ENCODE measurements around the gene TAOK2. TPM values are rescaled to one million over a fixed set of nuclear protein-coding genes. Genes with fewer than 3 reads are reported as not detected.
A peak's percentile ranks its signal among the peaks of the same experiment; 100 is the strongest.
"Not testable (repeated sequence)": the region's sequence is repeated elsewhere in the genome, so short reads cannot be mapped to it uniquely, and the experiment has no call there.

Gene TAOK2
- total RNA-seq, 3 donors from 2014 or later = 34.9 to 37.9 (median 37.8) TPM

- Mint-ChIP-seq H3K4me3 (peak within 1 kb of the TSS; percentile 78), H3K27me3 (ENCODE audit: low read depth) (peaks cover 22% of the 10 kb centered on the region)
- peak; percentile 64 to 77 for ATAC-seq
These were observed 37.4 kb downstream of the TAOK2 start, which contains the start of gene DOC2A for GRCh38 chr16:30010844-30011713. TSS of gene DOC2A (minus strand) at chr16:30011027. CDS start at chr16:30010222, 805 bp downstream.

GRCh38 chr16:30011714-30012504, 38.2 kb downstream of the TAOK2 start:
- ATAC-seq (no peak), DNase-seq (no peak)
- peaks cover 9% of the 10 kb centered on the region for H3K4me1 Mint-ChIP-seq (ENCODE audit: low read depth)
- H3K27me3 Mint-ChIP-seq (ENCODE audit: low read depth) = peaks cover 22% of the 10 kb centered on the region
- H3K4me3 Mint-ChIP-seq = peak overlapping the region; percentile 78
- H3K9me3 Mint-ChIP-seq = no peaks in the 10 kb centered on the region
- H3K36me3 Mint-ChIP-seq (ENCODE audit: insufficient read depth) = no peaks in the 10 kb centered on the region

More at GRCh38 chr16:30010844-30011713, 37.4 kb downstream of the TAOK2 start, which contains the start of gene DOC2A:
- Mint-ChIP-seq H3K4me1 (ENCODE audit: low read depth) (peaks cover 9% of the 10 kb centered on the region), H3K9me3 (no peaks in the 10 kb centered on the region), H3K36me3 (ENCODE audit: insufficient read depth) (no peaks in the 10 kb centered on the region)
- DNase-seq = peak; percentile 24

GRCh38 chr16:30012598-30012997, 38.9 kb downstream of the TAOK2 start:
- H3K27me3 Mint-ChIP-seq (ENCODE audit: low read depth) = peaks cover 24% of the 10 kb centered on the region
- not testable (repeated sequence) for H3K9me3 Mint-ChIP-seq; ATAC-seq; H3K36me3 Mint-ChIP-seq (ENCODE audit: insufficient read depth); H3K4me1 Mint-ChIP-seq (ENCODE audit: low read depth); DNase-seq; H3K4me3 Mint-ChIP-seq

GRCh38 chr16:30015450-30015849, 41.8 kb downstream of the TAOK2 start:
- not testable (repeated sequence) for H3K36me3 Mint-ChIP-seq (ENCODE audit: insufficient read depth); H3K9me3 Mint-ChIP-seq; ATAC-seq; H3K4me3 Mint-ChIP-seq; DNase-seq; H3K4me1 Mint-ChIP-seq (ENCODE audit: low read depth)
- H3K27me3 Mint-ChIP-seq (ENCODE audit: low read depth) = peaks cover 14% of the 10 kb centered on the region

- Mint-ChIP-seq H3K36me3 (ENCODE audit: insufficient read depth) (no peaks in the 10 kb centered on the region), H3K9me3 (no peaks in the 10 kb centered on the region), H3K4me1 (ENCODE audit: low read depth) (peaks cover 9% of the 10 kb centered on the region), H3K27me3 (ENCODE audit: low read depth) (peaks cover 11% of the 10 kb centered on the region), H3K4me3 (no peak overlapping the region)
- ATAC-seq (no peak), DNase-seq (no peak)
These were observed 43.0 kb downstream of the TAOK2 start for GRCh38 chr16:30016555-30017276.

GRCh38 chr16:30017277-30017656, 43.6 kb downstream of the TAOK2 start:
- Mint-ChIP-seq H3K4me1 (ENCODE audit: low read depth) (peaks cover 5% of the 10 kb centered on the region), H3K9me3 (no peaks in the 10 kb centered on the region), H3K36me3 (ENCODE audit: insufficient read depth) (no peaks in the 10 kb centered on the region), H3K27me3 (ENCODE audit: low read depth) (peaks cover 6% of the 10 kb centered on the region), H3K4me3 (no peak overlapping the region)
- ATAC-seq = no peak
- DNase-seq = no peak

GRCh38 chr16:30017937-30018336, 44.3 kb downstream of the TAOK2 start:
- not testable (repeated sequence) for H3K27me3 Mint-ChIP-seq (ENCODE audit: low read depth); H3K4me3 Mint-ChIP-seq; DNase-seq; H3K4me1 Mint-ChIP-seq (ENCODE audit: low read depth); H3K9me3 Mint-ChIP-seq; ATAC-seq; H3K36me3 Mint-ChIP-seq (ENCODE audit: insufficient read depth)

- Mint-ChIP-seq H3K4me3 (no peak overlapping the region), H3K4me1 (ENCODE audit: low read depth) (peaks cover 5% of the 10 kb centered on the region), H3K27me3 (ENCODE audit: low read depth) (peaks cover 1% of the 10 kb centered on the region), H3K9me3 (no peaks in the 10 kb centered on the region), H3K36me3 (ENCODE audit: insufficient read depth) (no peaks in the 10 kb centered on the region)
- ATAC-seq (no peak), DNase-seq (no peak)
These were observed 45.1 kb downstream of the TAOK2 start for GRCh38 chr16:30018731-30019158.

- no peaks in the 10 kb centered on the region for H3K9me3 Mint-ChIP-seq
- peaks cover 21% of the 10 kb centered on the region for H3K27me3 Mint-ChIP-seq (ENCODE audit: low read depth)
- H3K36me3 Mint-ChIP-seq (ENCODE audit: insufficient read depth) = no peaks in the 10 kb centered on the region
- ATAC-seq (no peak), DNase-seq (no peak)
- peaks cover 5% of the 10 kb centered on the region for H3K4me1 Mint-ChIP-seq (ENCODE audit: low read depth)
- no peak within 1 kb of the TSS for H3K4me3 Mint-ChIP-seq
These were observed 49.2 kb downstream of the TAOK2 start, which contains the start of gene C16orf92 for GRCh38 chr16:30022887-30023286. TSS of gene C16orf92 (plus strand) at chr16:30023198. CDS start at chr16:30023341, 143 bp downstream.

GRCh38 chr16:30023586-30023985, 49.9 kb downstream of the TAOK2 start:
- Mint-ChIP-seq H3K4me3 (no peak overlapping the region), H3K36me3 (ENCODE audit: insufficient read depth) (no peaks in the 10 kb centered on the region), H3K27me3 (ENCODE audit: low read depth) (peaks cover 27% of the 10 kb centered on the region), H3K9me3 (no peaks in the 10 kb centered on the region), H3K4me1 (ENCODE audit: low read depth) (peaks cover 5% of the 10 kb centered on the region)
- no peak for DNase-seq
- no peak for ATAC-seq

- no peak for DNase-seq
- Mint-ChIP-seq H3K4me1 (ENCODE audit: low read depth) (peaks cover 5% of the 10 kb centered on the region), H3K27me3 (ENCODE audit: low read depth) (peaks cover 36% of the 10 kb centered on the region), H3K4me3 (no peak overlapping the region), H3K9me3 (no peaks in the 10 kb centered on the region), H3K36me3 (ENCODE audit: insufficient read depth) (no peaks in the 10 kb centered on the region)
- no peak for ATAC-seq
These were observed 50.8 kb downstream of the TAOK2 start for GRCh38 chr16:30024451-30024850.

GRCh38 chr16:30025156-30025555, 51.5 kb downstream of the TAOK2 start:
- no peaks in the 10 kb centered on the region for H3K9me3 Mint-ChIP-seq
- H3K4me1 Mint-ChIP-seq (ENCODE audit: low read depth) = peaks cover 7% of the 10 kb centered on the region
- no peak overlapping the region for H3K4me3 Mint-ChIP-seq
- no peaks in the 10 kb centered on the region for H3K36me3 Mint-ChIP-seq (ENCODE audit: insufficient read depth)
- H3K27me3 Mint-ChIP-seq (ENCODE audit: low read depth) = peaks cover 43% of the 10 kb centered on the region
- ATAC-seq (no peak), DNase-seq (no peak)

- peaks cover 45% of the 10 kb centered on the region for H3K27me3 Mint-ChIP-seq (ENCODE audit: low read depth)
- no peaks in the 10 kb centered on the region for H3K36me3 Mint-ChIP-seq (ENCODE audit: insufficient read depth)
- H3K4me1 Mint-ChIP-seq (ENCODE audit: low read depth) = peaks cover 9% of the 10 kb centered on the region
- H3K9me3 Mint-ChIP-seq = no peaks in the 10 kb centered on the region
- no peak overlapping the region for H3K4me3 Mint-ChIP-seq
- ATAC-seq = no peak
- no peak for DNase-seq
These were observed 51.9 kb downstream of the TAOK2 start for GRCh38 chr16:30025574-30025973.

GRCh38 chr16:30026449-30026848, 52.8 kb downstream of the TAOK2 start:
- ATAC-seq (no peak), DNase-seq (no peak)
- H3K4me1 Mint-ChIP-seq (ENCODE audit: low read depth) = peaks cover 4% of the 10 kb centered on the region
- H3K9me3 Mint-ChIP-seq = no peaks in the 10 kb centered on the region
- H3K4me3 Mint-ChIP-seq = no peak overlapping the region
- H3K27me3 Mint-ChIP-seq (ENCODE audit: low read depth) = peaks cover 47% of the 10 kb centered on the region
- no peaks in the 10 kb centered on the region for H3K36me3 Mint-ChIP-seq (ENCODE audit: insufficient read depth)

All from activated T-cell treated with anti-CD3 and anti-CD28 coated beads, Interleukin-2, amount 50 U/mL, for 4 hours (primary cell).